Skeletal muscle satellite cell (primary cell): ENCODE data around the gene PEX3. TPM values are rescaled to one million over a fixed set of nuclear protein-coding genes. Genes with fewer than 3 reads are reported as not detected.
A peak's percentile ranks its signal among the peaks of the same experiment; 100 is the strongest.

ENCODE experiments used
- H3K27me3 ChIP-seq: 2 replicates; pipeline ENCODE4 v1.7.0; 2013; ENCODE audit warnings: low read length; ENCODE audit not compliant: control insufficient read depth, insufficient read depth
- H3K36me3 ChIP-seq: 2 replicates; pipeline ENCODE4 v1.7.0; 2013; ENCODE audit warnings: mild to moderate bottlenecking, control low read depth, low read length; ENCODE audit not compliant: insufficient read depth
- H3K4me1 ChIP-seq: 2 replicates; pipeline ENCODE4 v1.7.0; 2013; ENCODE audit warnings: low read length; ENCODE audit not compliant: control insufficient read depth, insufficient read depth
- H3K4me2 ChIP-seq: 2 replicates; pipeline ENCODE4 v1.7.0; 2013; ENCODE audit warnings: mild to moderate bottlenecking, low read length
- H3K4me3 ChIP-seq: 2 replicates; pipeline ENCODE4 v1.7.0; 2013; ENCODE audit warnings: low read length
- H3K9ac ChIP-seq: 2 replicates; pipeline ENCODE4 v1.7.0; 2013; ENCODE audit warnings: mild to moderate bottlenecking, low read depth, low read length, moderate library complexity
- H3K9me3 ChIP-seq: replicated peaks from 2 replicates; pipeline ENCODE4 v1.7.0; 2013; ENCODE audit warnings: mild to moderate bottlenecking, control low read depth, low read length
- total RNA-seq: library from RNA; depleted of rRNA; stranded (reverse); fragments of >200 nt; gene quantifications from 2 replicates; pipeline ENCODE4 v1.2.3, GENCODE V29; 2012; rRNA removed

PEX3 gene
- 18.0 and 24.9 TPM in 2 replicates for total RNA-seq

DNA sequence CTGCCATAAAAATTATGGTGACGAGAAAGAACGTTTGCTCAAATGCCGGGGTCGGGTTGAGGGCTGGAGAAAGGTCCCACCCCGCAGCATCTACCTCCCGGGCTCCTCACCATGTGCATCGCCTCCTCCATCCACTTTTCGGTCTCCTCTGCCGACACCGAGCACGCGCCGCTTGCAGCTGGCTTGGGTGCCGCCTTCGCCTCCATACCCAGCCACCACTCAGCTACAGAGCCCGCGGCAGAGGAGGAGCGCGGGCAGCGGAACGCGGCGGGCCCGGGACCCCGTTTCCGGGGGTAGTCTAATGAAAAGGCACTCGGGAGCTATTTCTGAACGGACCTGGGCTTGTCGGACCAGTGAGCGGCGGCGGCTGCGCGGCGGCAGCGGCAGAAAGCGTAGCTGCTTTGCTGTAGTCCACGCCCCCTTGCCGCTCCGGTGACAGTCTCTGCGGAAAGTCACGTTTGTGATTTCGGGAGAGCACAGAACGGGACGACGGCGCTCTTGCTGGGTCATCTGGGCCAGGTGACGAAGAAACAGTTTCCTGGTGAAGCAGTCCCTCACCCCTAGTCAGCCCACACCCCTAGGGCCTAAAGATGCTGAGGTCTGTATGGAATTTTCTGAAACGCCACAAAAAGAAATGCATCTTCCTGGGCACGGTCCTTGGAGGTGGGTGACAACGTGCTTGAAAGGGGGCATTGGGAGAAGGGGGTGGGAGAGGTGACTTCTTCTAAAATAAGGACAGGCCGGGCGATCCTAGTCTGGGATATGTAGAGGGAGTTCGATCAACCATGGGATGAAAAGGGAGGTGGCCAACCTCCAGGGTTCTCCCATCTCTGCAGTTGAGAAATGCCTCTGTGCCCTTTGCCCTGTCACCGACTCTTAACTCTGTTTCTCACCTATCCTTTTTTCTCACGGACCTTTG, at the start of gene PEX3, which contains the start of gene ADAT2:
TSS of gene PEX3 (plus strand) at position 353 of the 919 bp plus-strand sequence. CDS start at position 591, 238 bp downstream.
TSS of gene ADAT2 (minus strand) at position 243 of the 919 bp plus-strand sequence. CDS start at position 206, 37 bp downstream.
- H3K36me3 ChIP-seq = no peaks in the 10 kb centered on the region
- H3K4me3 ChIP-seq = peak within 1 kb of the TSS; percentile 98
- peak within 1 kb of the TSS; percentile 95 for H3K4me2 ChIP-seq
- peaks cover 8% of the 10 kb centered on the region for H3K4me1 ChIP-seq
- H3K9ac ChIP-seq = peak within 1 kb of the TSS; percentile 95
- H3K27me3 ChIP-seq = no peaks in the 10 kb centered on the region
- H3K9me3 ChIP-seq = no peaks in the 10 kb centered on the region

DNA sequence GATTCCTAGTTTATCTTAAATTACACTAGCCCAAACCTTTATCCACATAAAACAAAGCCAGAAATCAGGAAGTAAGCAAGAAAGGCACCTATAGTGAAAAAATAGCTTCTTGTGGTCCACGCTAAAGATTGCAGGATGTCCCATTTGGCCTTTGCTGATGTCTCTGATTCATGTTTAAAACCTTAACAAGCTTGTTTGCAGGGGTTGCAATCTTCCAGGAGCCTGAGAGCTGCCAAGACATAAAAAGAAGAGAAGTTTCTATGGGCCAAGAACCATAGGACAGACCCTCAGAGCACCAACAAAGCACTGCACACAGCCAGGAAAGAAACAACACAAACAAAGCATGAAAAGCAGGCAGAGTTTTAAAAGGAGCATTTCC, 49.5 kb upstream of the PEX3 start:
- Histone ChIP-seq H3K4me3 (no peak overlapping the region), H3K9ac (no peak overlapping the region), H3K4me1 (peaks cover 55% of the 10 kb centered on the region), H3K27me3 (no peaks in the 10 kb centered on the region), H3K36me3 (no peaks in the 10 kb centered on the region), H3K4me2 (no peak overlapping the region), H3K9me3 (no peaks in the 10 kb centered on the region)

GRCh38 chr6:143401636-143402370, 48.8 kb upstream of the PEX3 start:
- H3K4me1 ChIP-seq = peaks cover 56% of the 10 kb centered on the region
- no peak overlapping the region for H3K9ac ChIP-seq
- H3K9me3 ChIP-seq = no peaks in the 10 kb centered on the region
- H3K4me3 ChIP-seq = no peak overlapping the region
- H3K4me2 ChIP-seq = no peak overlapping the region
- no peaks in the 10 kb centered on the region for H3K36me3 ChIP-seq
- no peaks in the 10 kb centered on the region for H3K27me3 ChIP-seq

GRCh38 chr6:143402721-143403336, 47.8 kb upstream of the PEX3 start:
- H3K9me3 ChIP-seq = no peaks in the 10 kb centered on the region
- no peak overlapping the region for H3K4me2 ChIP-seq
- H3K36me3 ChIP-seq = no peaks in the 10 kb centered on the region
- no peaks in the 10 kb centered on the region for H3K27me3 ChIP-seq
- H3K4me1 ChIP-seq = peaks cover 45% of the 10 kb centered on the region
- H3K4me3 ChIP-seq = no peak overlapping the region
- no peak overlapping the region for H3K9ac ChIP-seq

- H3K27me3 ChIP-seq = no peaks in the 10 kb centered on the region
- H3K4me2 ChIP-seq = peak overlapping the region; percentile 68
- H3K9ac ChIP-seq = peak overlapping the region; percentile 65
- peak overlapping the region; percentile 28 for H3K4me3 ChIP-seq
- no peaks in the 10 kb centered on the region for H3K9me3 ChIP-seq
- H3K36me3 ChIP-seq = no peaks in the 10 kb centered on the region
- H3K4me1 ChIP-seq = peaks cover 54% of the 10 kb centered on the region
Observed at GRCh38 chr6:143405373-143406154, 45.0 kb upstream of the PEX3 start.

GRCh38 chr6:143406673-143407072, 43.9 kb upstream of the PEX3 start:
- no peaks in the 10 kb centered on the region for H3K9me3 ChIP-seq
- peaks cover 58% of the 10 kb centered on the region for H3K4me1 ChIP-seq
- H3K27me3 ChIP-seq = no peaks in the 10 kb centered on the region
- no peak overlapping the region for H3K9ac ChIP-seq
- H3K4me2 ChIP-seq = no peak overlapping the region
- H3K4me3 ChIP-seq = no peak overlapping the region
- H3K36me3 ChIP-seq = no peaks in the 10 kb centered on the region

GRCh38 chr6:143408151-143408786, 42.3 kb upstream of the PEX3 start:
- Histone ChIP-seq H3K9me3 (no peaks in the 10 kb centered on the region), H3K9ac (no peak overlapping the region)

DNA sequence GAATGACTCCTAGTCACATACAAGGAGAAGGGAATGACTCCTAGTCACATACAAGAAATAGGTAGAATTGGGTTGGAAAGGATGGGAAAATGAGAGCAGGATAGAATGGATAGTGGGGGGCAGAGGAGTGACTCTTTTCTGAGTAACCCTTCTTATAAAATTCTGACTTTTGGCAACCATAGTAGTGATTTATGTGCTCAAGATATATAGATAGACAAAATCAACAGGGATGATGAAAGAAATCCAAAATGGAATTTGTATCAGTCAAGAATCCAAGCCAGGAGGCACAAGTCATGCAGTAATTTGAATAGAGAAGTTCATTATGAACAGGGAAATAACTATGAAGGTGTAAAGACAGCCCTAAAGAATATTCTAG, 41.8 kb upstream of the PEX3 start:
- H3K9ac ChIP-seq = peak overlapping the region; percentile 2
- H3K9me3 ChIP-seq = no peaks in the 10 kb centered on the region
- H3K27me3 ChIP-seq = no peaks in the 10 kb centered on the region
- H3K36me3 ChIP-seq = no peaks in the 10 kb centered on the region
- H3K4me2 ChIP-seq = no peak overlapping the region
- H3K4me3 ChIP-seq = no peak overlapping the region
- H3K4me1 ChIP-seq = peaks cover 56% of the 10 kb centered on the region

More at GRCh38 chr6:143408151-143408786, 42.3 kb upstream of the PEX3 start:
- H3K4me2 ChIP-seq = no peak overlapping the region
- no peaks in the 10 kb centered on the region for H3K27me3 ChIP-seq
- peaks cover 56% of the 10 kb centered on the region for H3K4me1 ChIP-seq
- H3K36me3 ChIP-seq = no peaks in the 10 kb centered on the region
- H3K4me3 ChIP-seq = no peak overlapping the region

- Histone ChIP-seq H3K9ac (peak overlapping the region; percentile 17), H3K9me3 (no peaks in the 10 kb centered on the region), H3K27me3 (no peaks in the 10 kb centered on the region), H3K36me3 (no peaks in the 10 kb centered on the region), H3K4me2 (peak overlapping the region; percentile 1), H3K4me1 (peaks cover 41% of the 10 kb centered on the region), H3K4me3 (no peak overlapping the region)
Observed at GRCh38 chr6:143410859-143411270, 39.7 kb upstream of the PEX3 start.

- Histone ChIP-seq H3K9ac (no peak overlapping the region), H3K36me3 (no peaks in the 10 kb centered on the region), H3K4me3 (no peak overlapping the region), H3K9me3 (no peaks in the 10 kb centered on the region), H3K27me3 (no peaks in the 10 kb centered on the region), H3K4me1 (peaks cover 22% of the 10 kb centered on the region), H3K4me2 (no peak overlapping the region)
Observed at GRCh38 chr6:143414769-143415168, 35.8 kb upstream of the PEX3 start.
